GM18502 (cell line): ENCODE data around the gene IPO9.
"Not testable (repeated sequence)": the region's sequence is repeated elsewhere in the genome, so short reads cannot be mapped to it uniquely, and the experiment has no call there.

Experiments used
- ATAC-seq: cut with Tn5 transposase; IDR thresholded peaks from one replicate; pipeline ENCODE4 v1.9.1; 2021; ENCODE audit warnings: mild to moderate bottlenecking; ENCODE audit not compliant: unreplicated experiment, poor library complexity

The IPO9 gene

DNA sequence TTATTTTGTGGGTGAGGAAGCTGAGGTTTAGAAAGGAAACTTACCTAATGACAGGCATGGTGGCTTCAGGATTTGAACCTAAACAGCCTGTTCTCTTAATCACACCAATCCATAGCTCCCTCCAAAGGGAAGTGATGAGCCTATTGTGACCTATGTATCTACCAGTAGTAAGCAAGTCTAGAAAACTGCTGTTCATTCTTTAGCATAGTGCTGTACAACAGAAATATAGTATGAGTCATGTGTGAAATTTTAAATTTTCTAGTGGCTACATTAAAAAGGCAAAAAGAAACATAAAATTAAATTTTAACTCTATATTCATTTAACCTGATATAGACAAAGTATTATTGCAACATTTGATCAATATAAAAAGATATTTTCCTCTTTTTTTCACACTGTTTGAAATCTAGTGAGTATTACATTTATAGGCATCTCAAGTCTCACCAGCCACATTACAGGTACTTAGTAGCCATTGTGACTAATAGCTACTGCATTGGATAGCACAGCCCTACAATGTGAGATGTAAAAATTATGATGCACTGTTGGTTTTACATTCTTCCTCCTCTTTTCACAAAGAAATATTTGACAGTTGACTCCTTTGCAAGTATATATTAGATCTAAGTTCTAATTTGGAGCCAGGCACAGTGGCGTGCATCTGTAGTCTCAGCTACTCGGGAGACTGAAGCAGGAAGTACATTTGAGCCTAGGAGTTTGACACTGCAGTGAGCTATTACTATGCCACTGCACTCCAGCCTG is 16.6 kb downstream of the IPO9 start:
- ATAC-seq: no peak

- ATAC-seq: no peak
Observed at GRCh38 chr1:201847150-201847549, 18.2 kb downstream of the IPO9 start.

DNA sequence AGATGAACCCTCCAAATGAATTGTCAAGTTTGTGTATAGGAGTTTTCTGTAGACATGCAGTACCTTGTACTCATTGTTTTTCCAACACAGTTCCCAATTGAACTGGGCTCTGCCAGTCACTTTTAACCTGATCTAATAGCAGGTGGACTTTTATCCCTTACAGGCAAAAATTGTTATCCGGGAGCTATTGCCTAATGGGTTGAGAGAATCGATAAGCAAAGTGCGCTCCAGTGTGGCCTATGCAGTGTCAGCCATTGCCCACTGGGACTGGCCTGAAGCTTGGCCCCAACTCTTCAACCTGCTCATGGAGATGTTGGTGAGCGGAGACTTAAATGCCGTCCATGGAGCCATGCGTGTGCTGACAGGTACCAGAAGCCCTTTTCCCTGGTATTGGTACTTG is 19.3 kb downstream of the IPO9 start:
- no peak for ATAC-seq

DNA sequence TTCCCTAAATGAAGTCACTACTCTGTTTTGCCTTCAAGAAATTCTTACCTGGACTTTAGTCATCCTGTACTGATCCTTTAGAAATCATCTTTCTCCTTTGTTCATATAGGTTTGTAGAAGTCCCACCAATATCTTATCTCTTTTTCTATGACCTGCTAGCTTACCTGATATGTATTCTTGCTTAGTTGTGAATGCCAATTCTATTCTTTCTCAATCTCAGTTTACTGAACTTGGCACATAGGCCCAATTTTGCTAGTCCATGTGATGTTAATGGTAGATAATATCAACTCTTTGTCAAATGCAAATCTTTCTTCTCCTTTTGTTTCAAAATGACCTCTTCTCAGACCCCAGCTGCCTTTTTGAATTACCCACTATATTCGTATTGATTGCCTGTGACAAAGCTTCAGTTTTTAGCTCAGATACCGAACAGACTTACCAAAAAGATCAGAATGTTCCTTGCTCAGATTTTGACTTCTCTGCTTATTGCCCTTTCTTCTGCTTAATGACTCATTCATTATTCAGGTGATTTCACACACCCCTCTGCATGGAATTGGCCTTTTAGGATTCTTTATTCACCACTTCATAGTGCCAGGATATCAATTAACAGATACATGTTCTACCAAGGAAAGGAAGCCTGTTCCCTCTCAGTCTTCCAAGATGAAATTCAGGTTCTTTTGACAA is 20.6 kb downstream of the IPO9 start:
- no peak for ATAC-seq

DNA sequence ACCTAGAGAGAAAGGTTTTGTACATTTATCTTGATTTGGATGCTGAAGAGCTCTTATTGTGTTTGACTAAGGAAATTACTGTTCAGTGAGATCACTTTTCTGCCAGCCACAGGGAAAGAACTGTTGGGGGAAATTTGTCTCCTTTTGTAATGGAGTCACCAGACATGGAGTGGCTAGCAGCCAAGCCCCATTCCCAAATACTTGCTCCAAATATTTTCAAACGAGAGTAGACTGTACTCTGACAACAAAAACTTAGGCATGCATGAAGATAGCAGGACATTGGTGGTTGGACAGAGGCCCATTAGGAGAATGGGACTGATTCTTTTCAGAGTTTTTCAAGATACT is 21.1 kb downstream of the IPO9 start:
- no peak for ATAC-seq

- no peak for ATAC-seq
Observed at GRCh38 chr1:201851949-201852348, 23.0 kb downstream of the IPO9 start.

DNA sequence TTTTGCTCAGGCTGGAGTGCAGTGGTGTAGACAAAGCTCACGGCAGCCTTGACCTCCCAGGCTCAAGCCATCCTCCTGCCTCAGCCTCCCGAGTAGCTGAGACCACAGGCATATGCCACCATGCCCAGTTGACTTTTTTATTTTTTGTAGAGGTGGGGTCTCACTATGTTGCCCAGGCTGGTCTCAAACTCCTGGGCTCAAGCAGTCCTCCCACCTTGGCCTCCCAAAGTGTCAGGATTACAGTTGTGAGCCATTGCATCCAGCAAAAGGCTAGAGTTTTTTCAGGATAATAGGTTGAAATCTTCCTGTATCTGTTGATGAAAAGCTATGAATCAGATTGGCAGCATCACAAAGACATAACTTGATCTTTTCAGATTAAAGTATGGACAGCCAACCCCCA is 27.8 kb downstream of the IPO9 start:
- ATAC-seq: not testable (repeated sequence)

- ATAC-seq: no peak
Observed at GRCh38 chr1:201859424-201859823, 30.5 kb downstream of the IPO9 start.

DNA sequence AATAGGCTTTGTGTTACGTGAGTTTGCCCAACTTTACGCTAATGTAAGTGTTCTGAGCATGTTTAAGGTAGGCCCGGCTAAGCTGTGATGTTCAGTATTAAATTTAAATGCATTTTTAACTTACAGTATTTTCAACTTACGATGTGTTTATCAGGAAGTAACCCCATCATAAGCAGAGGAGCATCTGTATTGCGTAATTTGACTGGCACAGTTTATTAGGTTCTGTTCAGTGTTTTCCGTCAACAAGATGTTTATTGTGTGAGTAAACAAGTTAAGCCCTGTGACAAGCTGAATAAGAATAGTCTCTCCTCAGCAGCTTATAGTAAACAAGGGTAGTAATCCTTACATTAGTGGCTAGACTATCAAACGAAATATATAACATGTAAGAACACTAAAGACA is 32.5 kb downstream of the IPO9 start:
- no peak for ATAC-seq

- ATAC-seq: no peak
Observed at GRCh38 chr1:201870397-201870796, 41.4 kb downstream of the IPO9 start.

GRCh38 chr1:201874672-201875071 is 45.7 kb downstream of the IPO9 start:
- ATAC-seq: no peak

GRCh38 chr1:201876148-201876818 is 47.3 kb downstream of the IPO9 start:
- ATAC-seq: no peak

DNA sequence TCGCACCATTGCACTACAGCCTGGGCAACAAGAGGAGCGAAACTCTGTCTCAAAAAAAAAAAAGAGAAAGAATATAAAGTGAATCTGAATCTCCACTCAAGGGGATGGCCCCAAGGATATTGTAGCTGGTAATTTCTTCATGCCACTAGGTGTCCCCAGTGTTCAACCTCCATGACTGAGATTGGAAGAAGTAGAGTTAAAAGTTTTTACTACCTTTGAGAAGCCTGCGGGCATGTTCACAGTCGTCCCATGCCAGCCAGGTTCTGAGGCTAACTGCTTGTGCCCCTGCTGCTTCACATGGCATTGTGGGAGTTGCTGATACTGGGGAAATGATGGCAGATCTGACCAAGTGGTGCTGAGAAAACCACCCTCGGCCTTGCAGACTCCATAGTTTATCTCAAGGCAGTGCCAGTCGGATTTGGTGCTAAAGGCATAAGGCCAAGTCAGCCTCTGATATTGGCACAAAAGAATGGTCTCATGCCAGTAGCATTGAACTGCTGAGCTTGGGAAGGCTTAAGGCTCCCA is 49.0 kb downstream of the IPO9 start:
- no peak for ATAC-seq

DNA sequence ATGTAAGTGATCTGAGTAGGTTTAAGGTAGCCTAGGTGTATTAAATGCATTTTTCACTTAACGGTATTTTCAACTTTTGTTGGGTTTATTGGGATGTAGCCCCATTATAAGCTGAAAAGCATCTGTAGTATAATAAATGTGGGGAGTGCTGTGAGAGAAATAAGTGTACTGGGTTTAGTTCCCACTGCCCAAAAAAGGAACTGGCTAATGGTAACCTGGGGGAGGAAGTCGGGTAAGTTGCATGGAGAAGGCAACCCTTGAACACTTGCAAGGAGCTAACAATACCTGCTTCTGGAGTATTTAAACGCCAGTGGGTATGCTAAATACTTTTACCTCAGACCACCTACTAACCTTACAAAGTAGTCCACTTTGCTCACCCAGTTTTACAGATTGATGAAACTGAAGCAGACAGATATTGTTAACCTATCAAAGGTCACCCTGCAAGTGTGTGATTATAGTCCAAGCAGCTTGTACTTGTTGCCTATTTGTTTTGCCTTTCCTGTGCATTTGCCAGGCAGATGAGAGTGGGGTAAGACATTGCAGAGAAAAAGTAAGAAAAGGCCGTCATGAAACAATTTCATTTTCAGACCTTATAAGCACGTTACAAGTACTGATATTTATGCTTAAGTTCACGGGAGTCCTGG is 52.1 kb downstream of the IPO9 start:
- no peak for ATAC-seq

- ATAC-seq: no peak
Observed at GRCh38 chr1:201881617-201882016, 52.7 kb downstream of the IPO9 start.

- ATAC-seq: peak; percentile 70
Observed at GRCh38 chr1:201882665-201883132, 53.7 kb downstream of the IPO9 start.

DNA sequence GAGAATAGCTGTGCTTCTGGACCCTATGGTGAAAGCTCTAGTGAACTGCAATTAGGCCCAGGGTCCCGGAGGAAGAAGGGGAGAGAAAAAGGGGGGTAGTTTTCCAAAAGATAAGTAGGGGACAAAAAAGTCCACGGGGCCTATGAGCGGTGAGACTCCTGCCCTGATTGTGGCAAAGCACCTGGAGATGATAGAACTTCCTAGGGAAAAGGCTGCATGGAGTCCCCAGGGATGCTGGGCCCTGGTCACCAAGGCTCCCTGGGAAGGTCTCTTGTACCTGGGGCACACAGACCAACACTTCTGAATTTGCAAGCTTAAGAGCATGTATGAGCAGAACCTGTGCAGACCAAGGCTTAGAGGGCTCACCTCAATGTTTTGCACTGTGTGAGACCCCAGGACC is 54.3 kb downstream of the IPO9 start:
- no peak for ATAC-seq

DNA sequence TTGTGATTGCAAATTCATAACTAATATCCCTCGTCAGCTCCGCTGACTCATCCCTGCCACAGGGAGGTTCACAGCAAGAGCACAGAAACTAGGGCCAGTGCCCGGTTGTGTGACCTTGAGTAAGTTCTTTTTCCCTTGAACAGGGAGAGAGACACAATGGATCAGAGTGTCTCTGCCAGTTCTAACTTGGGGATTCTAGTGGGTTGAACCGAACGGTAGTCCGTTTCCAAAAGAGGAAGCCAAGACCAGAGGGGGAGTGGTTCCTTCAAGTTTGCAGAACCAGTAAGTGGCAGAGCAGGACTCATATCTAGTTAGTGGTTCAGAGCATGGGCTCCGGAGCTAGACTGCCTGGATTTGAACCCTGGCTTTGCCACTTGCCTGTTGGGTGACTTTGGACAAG is 54.8 kb downstream of the IPO9 start:
- no peak for ATAC-seq

DNA sequence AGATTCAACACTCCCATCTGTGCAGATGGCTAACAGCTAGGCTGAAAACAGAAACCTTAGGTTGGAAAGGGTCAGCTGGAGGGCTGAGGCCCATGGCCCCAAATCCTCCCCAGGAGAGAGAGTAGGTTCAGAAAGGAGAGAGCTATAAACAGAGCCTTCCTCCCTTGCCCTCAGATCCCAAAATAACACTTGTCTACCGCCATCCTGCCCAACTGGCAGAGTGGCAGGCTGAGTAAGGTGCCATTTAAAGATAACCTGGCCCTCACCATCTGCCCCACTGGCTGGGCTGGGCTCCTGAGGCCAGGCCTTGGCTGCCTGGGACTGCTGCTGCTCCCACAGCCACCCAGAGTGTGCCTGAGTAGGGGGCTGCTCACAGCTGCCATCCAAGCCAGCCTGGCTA is 55.5 kb downstream of the IPO9 start:
- ATAC-seq: no peak

- no peak for ATAC-seq
Observed at GRCh38 chr1:201885531-201886075, 56.6 kb downstream of the IPO9 start.
